ENCODE measurements around the gene GPR161. TPM values are rescaled to one million over a fixed set of nuclear protein-coding genes. Genes with fewer than 3 reads are reported as not detected.
"Not testable (repeated sequence)": the region's sequence is repeated elsewhere in the genome, so short reads cannot be mapped to it uniquely, and the experiment has no call there.

GPR161 gene
- polyA plus RNA-seq, 2 donors, result 1.9 to 3.4 TPM

DNA sequence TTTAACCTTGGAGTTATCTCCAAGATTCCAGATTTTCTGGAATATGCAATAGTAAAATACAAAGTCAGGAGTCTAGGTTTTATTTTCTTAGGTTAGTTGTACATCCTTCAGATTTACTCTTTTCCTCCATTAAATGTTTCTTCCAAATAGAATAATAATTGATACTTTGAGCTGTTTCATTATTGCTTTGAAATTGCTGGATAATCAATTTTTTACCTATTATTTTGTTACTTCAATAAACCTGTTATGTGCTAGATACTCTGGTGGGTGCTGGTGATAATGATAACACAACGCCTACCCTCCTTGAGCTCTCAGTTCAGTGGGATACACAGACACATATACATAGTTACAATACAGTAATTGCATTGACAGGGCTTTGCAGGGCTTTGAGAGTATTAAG lies 79.4 kb downstream of the GPR161 start:
- Histone ChIP-seq H3K9me3 (ENCODE audit: control insufficient read depth in 2 of 2, insufficient read depth in 1 of 2, low read depth in 1 of 2, low read length in 1 of 2) (no peaks in the 10 kb centered on the region), H3K4me3 (ENCODE audit: low read depth in 1 of 2, low read length in 2 of 2) (no peak overlapping the region), H3K4me1 (ENCODE audit: control insufficient read depth in 2 of 2, insufficient read depth in 2 of 2, low read length in 1 of 2) (no peaks in the 10 kb centered on the region), H3K27ac (ENCODE audit: low read depth in 2 of 2, low read length in 1 of 2) (no peak overlapping the region), H3K27me3 (ENCODE audit: control insufficient read depth in 1 of 2, insufficient read depth in 2 of 2, low read length in 2 of 2) (no peaks in the 10 kb centered on the region), H3K36me3 (ENCODE audit: control insufficient read depth in 2 of 2, insufficient read depth in 2 of 2, low read length in 1 of 2) (peaks cover 0 to 2% of the 10 kb centered on the region in 2 donors)
- WGBS, 2 donors, result 94 to 97% methylated on average over 1 of the region's 1 CpG

DNA sequence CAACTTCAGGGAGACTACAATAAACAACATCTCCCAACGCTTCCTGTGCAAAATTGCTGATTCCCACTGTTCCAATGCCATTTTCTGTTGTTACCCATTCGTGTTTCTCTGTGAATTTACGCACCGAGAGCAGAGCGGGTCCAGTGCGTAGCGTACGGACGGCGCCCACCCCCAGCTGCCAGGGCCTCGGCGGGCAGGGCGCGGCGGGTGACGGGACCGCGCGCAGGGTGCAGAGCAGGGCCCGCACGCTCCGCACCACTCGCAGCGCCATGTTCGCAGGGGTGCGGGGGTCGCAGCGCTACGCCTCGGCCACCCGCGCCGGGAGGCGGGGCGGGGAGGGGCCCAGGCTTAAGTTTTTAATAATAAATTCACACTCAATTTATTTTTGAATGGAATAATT lies 80.6 kb downstream of the GPR161 start:
- not testable (repeated sequence) for H3K4me3 ChIP-seq (ENCODE audit: low read depth in 1 of 2, low read length in 2 of 2); H3K27ac ChIP-seq (ENCODE audit: low read depth in 2 of 2, low read length in 1 of 2); H3K36me3 ChIP-seq (ENCODE audit: control insufficient read depth in 2 of 2, insufficient read depth in 2 of 2, low read length in 1 of 2); H3K4me1 ChIP-seq (ENCODE audit: control insufficient read depth in 2 of 2, insufficient read depth in 2 of 2, low read length in 1 of 2); H3K9me3 ChIP-seq (ENCODE audit: control insufficient read depth in 2 of 2, insufficient read depth in 1 of 2, low read depth in 1 of 2, low read length in 1 of 2); H3K27me3 ChIP-seq (ENCODE audit: control insufficient read depth in 1 of 2, insufficient read depth in 2 of 2, low read length in 2 of 2)
- WGBS, 2 donors, result 85% methylated on average over 27 to 30 of the region's 35 CpGs

DNA sequence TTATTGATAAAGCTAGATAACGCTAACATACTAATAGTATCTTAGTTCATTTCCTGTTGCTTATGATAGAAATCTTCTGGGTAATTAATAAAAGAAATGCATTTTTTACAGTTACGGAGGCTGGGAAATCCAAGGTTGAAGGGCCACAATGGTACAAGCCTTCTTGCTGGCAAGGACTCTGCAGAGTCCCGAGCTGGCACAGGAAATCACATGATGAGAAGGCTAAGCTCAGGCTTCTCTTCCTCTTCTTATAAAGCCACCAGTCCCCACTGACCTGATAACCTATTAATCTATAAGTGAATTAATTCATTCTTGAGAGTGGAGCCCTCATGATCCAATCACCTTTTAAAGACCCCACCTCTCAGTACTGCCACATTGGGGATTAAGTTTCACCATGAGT lies 82.6 kb downstream of the GPR161 start:
- WGBS, 2 donors, result 78 to 80% methylated on average over 3 of the region's 3 CpGs
- Histone ChIP-seq H3K27me3 (ENCODE audit: control insufficient read depth in 1 of 2, insufficient read depth in 2 of 2, low read length in 2 of 2) (no peaks in the 10 kb centered on the region), H3K4me1 (ENCODE audit: control insufficient read depth in 2 of 2, insufficient read depth in 2 of 2, low read length in 1 of 2) (no peaks in the 10 kb centered on the region), H3K9me3 (ENCODE audit: control insufficient read depth in 2 of 2, insufficient read depth in 1 of 2, low read depth in 1 of 2, low read length in 1 of 2) (no peaks in the 10 kb centered on the region), H3K27ac (ENCODE audit: low read depth in 2 of 2, low read length in 1 of 2) (no peak overlapping the region), H3K36me3 (ENCODE audit: control insufficient read depth in 2 of 2, insufficient read depth in 2 of 2, low read length in 1 of 2) (peaks cover 0 to 2% of the 10 kb centered on the region in 2 donors), H3K4me3 (ENCODE audit: low read depth in 1 of 2, low read length in 2 of 2) (no peak overlapping the region)

DNA sequence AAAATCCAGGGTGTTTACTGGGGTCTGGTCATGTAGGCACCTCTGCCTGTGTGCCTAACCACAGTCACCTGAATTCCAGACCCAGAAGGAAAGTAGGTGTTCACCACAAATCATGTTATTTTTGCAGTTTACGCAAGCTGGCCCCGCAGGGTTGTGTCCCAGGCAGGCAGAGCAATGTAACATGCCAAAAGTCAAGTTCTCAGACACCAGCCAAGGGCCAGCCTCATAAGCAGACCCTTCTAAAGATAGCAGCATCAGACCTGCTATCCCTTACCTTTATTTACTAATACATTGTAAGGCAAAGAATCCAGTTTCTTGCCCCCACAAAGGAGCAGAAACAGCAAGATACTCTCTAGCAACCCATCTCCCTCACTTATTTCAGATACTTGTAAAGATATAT lies 83.0 kb downstream of the GPR161 start:
- Histone ChIP-seq H3K9me3 (ENCODE audit: control insufficient read depth in 2 of 2, insufficient read depth in 1 of 2, low read depth in 1 of 2, low read length in 1 of 2) (no peaks in the 10 kb centered on the region), H3K4me1 (ENCODE audit: control insufficient read depth in 2 of 2, insufficient read depth in 2 of 2, low read length in 1 of 2) (no peaks in the 10 kb centered on the region), H3K27ac (ENCODE audit: low read depth in 2 of 2, low read length in 1 of 2) (no peak overlapping the region), H3K27me3 (ENCODE audit: control insufficient read depth in 1 of 2, insufficient read depth in 2 of 2, low read length in 2 of 2) (no peaks in the 10 kb centered on the region), H3K4me3 (ENCODE audit: low read depth in 1 of 2, low read length in 2 of 2) (no peak overlapping the region), H3K36me3 (ENCODE audit: control insufficient read depth in 2 of 2, insufficient read depth in 2 of 2, low read length in 1 of 2) (peaks cover 0 to 2% of the 10 kb centered on the region in 2 donors)
- 92 to 93% methylated on average over 2 of the region's 2 CpGs for WGBS, 2 donors

DNA sequence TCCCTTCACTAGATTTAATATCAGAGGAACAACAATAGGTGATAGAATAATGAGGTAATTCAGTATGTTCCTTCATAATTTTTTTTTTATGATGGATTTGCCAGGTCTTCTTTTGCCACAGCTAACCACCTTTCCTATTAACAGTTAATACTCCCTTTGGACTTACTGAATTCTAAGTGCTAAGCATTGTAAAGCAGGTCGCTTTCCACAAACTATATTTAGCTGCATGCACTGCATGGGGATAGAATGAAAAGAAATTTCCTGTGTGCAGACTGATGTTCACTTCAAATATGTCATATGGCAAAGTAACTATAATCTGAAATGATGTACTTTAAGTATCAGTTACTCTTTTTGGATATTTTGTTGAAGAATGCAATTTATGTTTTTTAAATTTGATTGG lies 85.8 kb downstream of the GPR161 start:
- no peak overlapping the region for H3K4me3 ChIP-seq (ENCODE audit: low read depth in 1 of 2, low read length in 2 of 2)
- WGBS, 2 donors, result 77% methylated on average over 1 of the region's 1 CpG
- no peaks in the 10 kb centered on the region for H3K4me1 ChIP-seq (ENCODE audit: control insufficient read depth in 2 of 2, insufficient read depth in 2 of 2, low read length in 1 of 2)
- peaks cover 0 to 2% of the 10 kb centered on the region in 2 donors for H3K36me3 ChIP-seq (ENCODE audit: control insufficient read depth in 2 of 2, insufficient read depth in 2 of 2, low read length in 1 of 2)
- no peaks in the 10 kb centered on the region for H3K27me3 ChIP-seq (ENCODE audit: control insufficient read depth in 1 of 2, insufficient read depth in 2 of 2, low read length in 2 of 2)
- H3K27ac ChIP-seq (ENCODE audit: low read depth in 2 of 2, low read length in 1 of 2), result no peak overlapping the region
- H3K9me3 ChIP-seq (ENCODE audit: control insufficient read depth in 2 of 2, insufficient read depth in 1 of 2, low read depth in 1 of 2, low read length in 1 of 2), result no peaks in the 10 kb centered on the region

DNA sequence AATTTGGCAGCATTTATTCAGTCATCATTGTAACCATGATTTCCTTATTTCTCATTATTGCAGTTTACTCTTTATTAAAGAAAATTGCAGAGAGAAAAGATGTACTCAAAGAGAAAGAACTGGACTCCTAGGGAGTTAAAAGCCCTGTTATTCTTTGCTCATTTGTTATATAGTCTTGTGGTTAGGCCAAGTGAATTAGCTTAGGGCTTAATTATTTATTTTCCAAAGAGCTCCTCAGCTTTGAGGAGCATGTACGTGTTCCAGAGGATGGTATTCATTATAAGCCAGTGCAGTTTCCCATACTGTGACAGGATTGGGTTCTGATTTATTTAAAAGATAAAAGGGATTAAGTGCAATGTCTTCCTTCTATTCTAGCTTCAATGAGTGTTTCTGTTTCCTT lies 86.4 kb downstream of the GPR161 start:
- Histone ChIP-seq H3K36me3 (ENCODE audit: control insufficient read depth in 2 of 2, insufficient read depth in 2 of 2, low read length in 1 of 2) (peaks cover 0 to 2% of the 10 kb centered on the region in 2 donors), H3K27me3 (ENCODE audit: control insufficient read depth in 1 of 2, insufficient read depth in 2 of 2, low read length in 2 of 2) (no peaks in the 10 kb centered on the region), H3K27ac (ENCODE audit: low read depth in 2 of 2, low read length in 1 of 2) (no peak overlapping the region), H3K9me3 (ENCODE audit: control insufficient read depth in 2 of 2, insufficient read depth in 1 of 2, low read depth in 1 of 2, low read length in 1 of 2) (no peaks in the 10 kb centered on the region), H3K4me1 (ENCODE audit: control insufficient read depth in 2 of 2, insufficient read depth in 2 of 2, low read length in 1 of 2) (no peaks in the 10 kb centered on the region), H3K4me3 (ENCODE audit: low read depth in 1 of 2, low read length in 2 of 2) (no peak overlapping the region)
- 65 to 83% methylated on average over 1 of the region's 1 CpG for WGBS, 2 donors

DNA sequence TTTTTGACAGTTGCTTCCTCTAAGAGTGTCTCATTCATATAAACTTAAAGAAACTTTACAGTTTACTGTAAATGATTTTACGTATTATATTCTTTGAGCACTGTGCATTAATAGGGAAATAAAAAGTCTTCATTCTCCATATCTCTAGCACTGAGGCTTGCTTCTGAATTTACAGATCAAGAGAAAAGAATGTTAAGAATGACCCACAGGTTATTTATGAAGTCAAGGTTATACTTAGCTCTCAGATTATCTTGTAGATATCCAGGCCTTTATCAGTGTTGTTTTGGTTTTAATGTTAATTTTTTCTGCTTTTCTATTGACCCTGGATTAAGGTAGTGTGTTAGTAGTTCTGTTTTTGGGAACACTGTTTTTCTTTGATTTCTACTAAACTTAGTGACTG lies 91.4 kb downstream of the GPR161 start:
- WGBS, 2 donors, result 93 to 94% methylated on average over 1 of the region's 1 CpG
- no peak overlapping the region for H3K27ac ChIP-seq (ENCODE audit: low read depth in 2 of 2, low read length in 1 of 2)
- peaks cover 0 to 2% of the 10 kb centered on the region in 2 donors for H3K36me3 ChIP-seq (ENCODE audit: control insufficient read depth in 2 of 2, insufficient read depth in 2 of 2, low read length in 1 of 2)
- no peaks in the 10 kb centered on the region for H3K9me3 ChIP-seq (ENCODE audit: control insufficient read depth in 2 of 2, insufficient read depth in 1 of 2, low read depth in 1 of 2, low read length in 1 of 2)
- no peaks in the 10 kb centered on the region for H3K4me1 ChIP-seq (ENCODE audit: control insufficient read depth in 2 of 2, insufficient read depth in 2 of 2, low read length in 1 of 2)
- H3K4me3 ChIP-seq (ENCODE audit: low read depth in 1 of 2, low read length in 2 of 2), result no peak overlapping the region
- H3K27me3 ChIP-seq (ENCODE audit: control insufficient read depth in 1 of 2, insufficient read depth in 2 of 2, low read length in 2 of 2), result no peaks in the 10 kb centered on the region

DNA sequence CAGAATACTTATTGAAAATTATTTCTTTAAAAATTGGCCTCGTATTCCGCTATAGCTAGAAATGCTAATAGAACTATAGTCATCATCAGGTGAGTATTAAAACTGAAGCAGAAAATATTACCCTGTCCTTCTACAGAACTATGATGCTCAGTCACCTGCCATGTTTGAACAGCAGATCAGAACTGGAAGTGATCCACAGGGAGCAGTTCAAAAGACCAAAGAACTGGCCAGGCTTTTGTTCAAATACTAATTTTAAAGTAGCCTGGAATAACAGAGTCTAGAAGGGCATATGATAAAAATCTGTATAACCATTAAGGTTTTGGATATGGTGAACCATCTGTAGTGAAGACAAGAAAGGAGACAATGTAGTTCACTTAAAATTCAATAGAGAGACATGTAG lies 94.4 kb downstream of the GPR161 start:
- H3K4me1 ChIP-seq (ENCODE audit: control insufficient read depth in 2 of 2, insufficient read depth in 2 of 2, low read length in 1 of 2), result no peaks in the 10 kb centered on the region
- 97 to 98% methylated on average over 2 of the region's 2 CpGs for WGBS, 2 donors
- H3K36me3 ChIP-seq (ENCODE audit: control insufficient read depth in 2 of 2, insufficient read depth in 2 of 2, low read length in 1 of 2), result peaks cover 0 to 2% of the 10 kb centered on the region in 2 donors

DNA sequence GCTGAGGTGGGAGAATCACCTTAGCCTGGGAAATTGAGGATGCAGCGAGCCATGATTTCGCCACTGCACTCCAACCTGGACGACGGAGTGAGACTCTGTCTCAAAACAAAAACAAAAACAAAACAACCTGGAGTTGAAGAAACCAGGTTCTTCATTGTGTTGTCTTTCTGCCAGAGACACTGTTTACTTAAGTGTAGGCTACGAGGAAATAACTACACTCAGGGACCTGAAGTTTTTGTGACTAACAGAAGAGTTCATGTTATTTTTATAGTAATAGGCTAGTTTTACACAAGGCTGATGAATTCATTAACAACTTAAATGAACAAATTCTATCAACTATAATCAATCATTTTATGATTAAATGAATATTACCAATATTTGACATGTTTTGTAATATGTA lies 101.4 kb downstream of the GPR161 start:
- Histone ChIP-seq H3K36me3 (ENCODE audit: control insufficient read depth in 2 of 2, insufficient read depth in 2 of 2, low read length in 1 of 2) (no peaks in the 10 kb centered on the region), H3K9me3 (ENCODE audit: control insufficient read depth in 2 of 2, insufficient read depth in 1 of 2, low read depth in 1 of 2, low read length in 1 of 2) (no peaks in the 10 kb centered on the region), H3K4me1 (ENCODE audit: control insufficient read depth in 2 of 2, insufficient read depth in 2 of 2, low read length in 1 of 2) (no peaks in the 10 kb centered on the region), H3K27me3 (ENCODE audit: control insufficient read depth in 1 of 2, insufficient read depth in 2 of 2, low read length in 2 of 2) (no peaks in the 10 kb centered on the region), H3K4me3 (ENCODE audit: low read depth in 1 of 2, low read length in 2 of 2) (no peak overlapping the region), H3K27ac (ENCODE audit: low read depth in 2 of 2, low read length in 1 of 2) (no peak overlapping the region)
- 91% methylated on average over 5 of the region's 5 CpGs for WGBS, 2 donors

More for the DNA sequence above, 94.4 kb downstream of the GPR161 start:
- H3K27ac ChIP-seq (ENCODE audit: low read depth in 2 of 2, low read length in 1 of 2), result no peak overlapping the region
- no peak overlapping the region for H3K4me3 ChIP-seq (ENCODE audit: low read depth in 1 of 2, low read length in 2 of 2)
- no peaks in the 10 kb centered on the region for H3K9me3 ChIP-seq (ENCODE audit: control insufficient read depth in 2 of 2, insufficient read depth in 1 of 2, low read depth in 1 of 2, low read length in 1 of 2)
- H3K27me3 ChIP-seq (ENCODE audit: control insufficient read depth in 1 of 2, insufficient read depth in 2 of 2, low read length in 2 of 2), result no peaks in the 10 kb centered on the region

DNA sequence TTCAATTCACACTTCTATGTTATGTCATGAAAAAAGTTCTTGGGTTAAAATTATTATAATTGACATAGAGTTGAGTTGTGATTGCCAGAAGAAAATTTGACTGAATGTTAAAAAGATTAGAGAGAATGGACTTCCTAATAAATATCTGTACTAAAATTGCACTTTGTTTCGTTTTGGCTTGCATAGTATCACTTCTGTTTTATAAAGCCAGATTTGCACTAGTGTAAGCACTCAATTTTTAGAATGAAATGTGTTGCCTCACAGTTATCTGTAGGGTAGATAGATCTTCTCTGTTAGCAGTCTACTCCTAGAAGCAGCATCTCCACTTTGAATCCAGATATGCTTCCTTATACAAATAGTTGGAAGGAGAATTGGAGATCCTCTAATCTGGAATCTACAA lies 104.7 kb downstream of the GPR161 start:
- no peak overlapping the region for H3K27ac ChIP-seq (ENCODE audit: low read depth in 2 of 2, low read length in 1 of 2)
- no peaks in the 10 kb centered on the region for H3K4me1 ChIP-seq (ENCODE audit: control insufficient read depth in 2 of 2, insufficient read depth in 2 of 2, low read length in 1 of 2)
- no peaks in the 10 kb centered on the region for H3K9me3 ChIP-seq (ENCODE audit: control insufficient read depth in 2 of 2, insufficient read depth in 1 of 2, low read depth in 1 of 2, low read length in 1 of 2)
- WGBS, 2 donors, result 79 to 85% methylated on average over 1 of the region's 1 CpG
- no peak overlapping the region for H3K4me3 ChIP-seq (ENCODE audit: low read depth in 1 of 2, low read length in 2 of 2)
- no peaks in the 10 kb centered on the region for H3K36me3 ChIP-seq (ENCODE audit: control insufficient read depth in 2 of 2, insufficient read depth in 2 of 2, low read length in 1 of 2)
- H3K27me3 ChIP-seq (ENCODE audit: control insufficient read depth in 1 of 2, insufficient read depth in 2 of 2, low read length in 2 of 2), result no peaks in the 10 kb centered on the region
